HEK293 (cell line): ENCODE data around the gene ANKRD52.

ENCODE experiments used
- CTCF ChIA-PET: fragments of 350-600 bp; formaldehyde crosslinking; extraction: SDS; loops from one replicate; lab custom pipeline; 2021; ENCODE audit warnings: antibody characterized with exemption; lab: Yijun Ruan, JAX
- POLR2A ChIA-PET: fragments of 300-600 bp; formaldehyde crosslinking; extraction: SDS; loops from one replicate; lab custom pipeline; 2020; ENCODE audit warnings: antibody characterized with exemption, inconsistent platforms; lab: Yijun Ruan, JAX
- H3K27ac ChIP-seq: fragments of 200-500 bp; sonication (Bioruptor generic); 2 replicates; pipeline ENCODE4 v1.5.1; 2014; ENCODE audit warnings: low read depth, low read length, control low read depth, inconsistent platforms; ENCODE audit errors: extremely low read depth
- H3K36me3 ChIP-seq, 2 experiments: fragments of 200-500 bp in 1 of 2; sonication (Bioruptor generic) in 1 of 2; 1 replicate in 1 of 2; 2 replicates in 1 of 2; pipeline ENCODE4 v1.5.1; 2014 to 2017; ENCODE audit warnings: inconsistent platforms in 2 of 2, low read length in 2 of 2; ENCODE audit not compliant: control insufficient read depth in 2 of 2, insufficient read depth in 1 of 2
- H3K4me1 ChIP-seq: fragments of 200-500 bp; sonication (Bioruptor generic); 2 replicates; pipeline ENCODE4 v1.5.1; 2014; ENCODE audit warnings: mild to moderate bottlenecking, low read length, inconsistent platforms; ENCODE audit not compliant: control insufficient read depth, insufficient read depth
- H3K4me3 ChIP-seq: 2 replicates; pipeline ENCODE4 v1.5.1; 2011; ENCODE audit warnings: low read depth, mild to moderate bottlenecking, control low read depth, low read length, moderate library complexity
- H3K9me3 ChIP-seq: fragments of 200-500 bp; sonication (Bioruptor generic); 2 replicates; pipeline ENCODE4 v1.5.1; 2014; ENCODE audit warnings: low read depth, low read length, inconsistent platforms; ENCODE audit not compliant: control insufficient read depth, insufficient read depth
- KLF9 ChIP-seq: fragments of 450-650 bp; formaldehyde crosslinking; IDR thresholded peaks from 2 replicates; pipeline ENCODE4 v1.5.1; 2016; ENCODE audit warnings: missing biosample characterization, missing genetic modification characterization, low read depth
- PATZ1 ChIP-seq: fragments of 450-650 bp; formaldehyde crosslinking; IDR thresholded peaks from 2 replicates; pipeline ENCODE4 v1.5.1; 2016; ENCODE audit warnings: missing biosample characterization, missing genetic modification characterization
- ZBTB20 ChIP-seq: fragments of 450-650 bp; formaldehyde crosslinking; IDR thresholded peaks from 2 replicates; pipeline ENCODE4 v1.5.1; 2016; ENCODE audit warnings: missing biosample characterization, missing genetic modification characterization
- ZFHX2 ChIP-seq: fragments of 450-650 bp; formaldehyde crosslinking; conservative IDR thresholded peaks from 2 replicates; pipeline ENCODE4 v1.5.1; 2016; ENCODE audit warnings: missing biosample characterization, missing genetic modification characterization
- ZIC2 ChIP-seq: fragments of 450-650 bp; formaldehyde crosslinking; IDR thresholded peaks from 2 replicates; pipeline ENCODE4 v1.5.1; 2016; ENCODE audit warnings: missing biosample characterization, missing genetic modification characterization
- ZNF133 ChIP-seq: fragments of 450-650 bp; formaldehyde crosslinking; IDR thresholded peaks from 2 replicates; pipeline ENCODE4 v1.5.1; 2016; ENCODE audit warnings: missing biosample characterization, missing genetic modification characterization
- ZNF223 ChIP-seq: fragments of 450-650 bp; formaldehyde crosslinking; IDR thresholded peaks from 2 replicates; pipeline ENCODE4 v1.5.1; 2016; ENCODE audit warnings: missing biosample characterization, missing genetic modification characterization
- ZNF266 ChIP-seq: fragments of 450-650 bp; formaldehyde crosslinking; IDR thresholded peaks from 2 replicates; pipeline ENCODE4 v1.5.1; 2016; ENCODE audit warnings: missing biosample characterization, missing genetic modification characterization, low read depth
- ZNF311 ChIP-seq: fragments of 450-650 bp; formaldehyde crosslinking; IDR thresholded peaks from 2 replicates; pipeline ENCODE4 v1.5.1; 2017; ENCODE audit warnings: missing biosample characterization, missing genetic modification characterization, borderline replicate concordance
- ZNF324 ChIP-seq: fragments of 450-650 bp; formaldehyde crosslinking; IDR thresholded peaks from 2 replicates; pipeline ENCODE4 v1.5.1; 2016; ENCODE audit warnings: missing biosample characterization, missing genetic modification characterization
- ZNF341 ChIP-seq: fragments of 450-650 bp; formaldehyde crosslinking; IDR thresholded peaks from 2 replicates; pipeline ENCODE4; 2016; ENCODE audit warnings: low read depth, missing biosample characterization, missing genetic modification characterization
- ZNF521 ChIP-seq: fragments of 450-650 bp; formaldehyde crosslinking; IDR thresholded peaks from 2 replicates; pipeline ENCODE4 v1.5.1; 2017; ENCODE audit warnings: missing biosample characterization, mild to moderate bottlenecking, missing genetic modification characterization
- ZNF768 ChIP-seq: fragments of 450-650 bp; formaldehyde crosslinking; IDR thresholded peaks from 2 replicates; pipeline ENCODE4 v1.5.1; 2018; ENCODE audit warnings: missing biosample characterization, mild to moderate bottlenecking, missing genetic modification characterization
- ZSCAN4 ChIP-seq: fragments of 450-650 bp; formaldehyde crosslinking; IDR thresholded peaks from 2 replicates; pipeline ENCODE4 v1.5.1; 2017; ENCODE audit warnings: missing biosample characterization, missing genetic modification characterization
- ZSCAN5A ChIP-seq: fragments of 450-650 bp; formaldehyde crosslinking; IDR thresholded peaks from 2 replicates; pipeline ENCODE4 v1.5.1; 2016; ENCODE audit warnings: missing biosample characterization, missing genetic modification characterization

ANKRD52 gene

GRCh38 chr12:56256326-56256960 lies 1.7 kb downstream of the ANKRD52 start (continued):
- TF ChIP-seq PATZ1, result peak; percentile 54; the same call in 1 of the 2 replicates
- no peak for TF ChIP-seq KLF9 (tag by site-specific recombination)
- TF ChIP-seq ZNF521 (tag by site-specific recombination), result no peak
- TF ChIP-seq ZNF133 (tag by site-specific recombination), result no peak
- no peak for TF ChIP-seq ZNF223 (tag by site-specific recombination)
- no peak for TF ChIP-seq ZSCAN5A
- peak; percentile 27; the same call in 1 of the 2 replicates for TF ChIP-seq ZFHX2 (tag by site-specific recombination)
- TF ChIP-seq ZBTB20 (tag by site-specific recombination), result 0 out of 2 replicates have a peak, but pooled peaks have one; percentile 28

GRCh38 chr12:56255671-56256070 lies 2.5 kb downstream of the ANKRD52 start:
- H3K4me1 ChIP-seq, result peaks cover 13% of the 10 kb centered on the region
- CTCF ChIA-PET, result interaction anchor here (0.6 to 2.3 kb wide), 8 partner anchors 8 to 136 kb away, joined by 3 to 10 read pairs (median 5); partner anchors contain the start of gene SMARCC2

GRCh38 chr12:56253091-56253490 lies 5.1 kb downstream of the ANKRD52 start:
- H3K36me3 ChIP-seq, result peaks cover 54 to 82% of the 10 kb centered on the region in 2 experiments
- H3K9me3 ChIP-seq, result no peaks in the 10 kb centered on the region
- no peak overlapping the region for H3K27ac ChIP-seq
- H3K4me3 ChIP-seq, result no peak overlapping the region
- TF ChIP-seq ZNF324 (tag by site-specific recombination), result no peak
- no peak for TF ChIP-seq ZNF341
- no peak for TF ChIP-seq ZSCAN4
- TF ChIP-seq ZNF768 (tag by site-specific recombination), result no peak
- TF ChIP-seq ZNF266 (tag by site-specific recombination), result no peak
- TF ChIP-seq, all 188 proteins: peak for 0
- POLR2A ChIA-PET, result interaction anchor here (1.7 kb wide), 1 partner anchor 14 kb away, joined by 6 read pairs; the partner anchor contains the start of gene COQ10A
- H3K4me1 ChIP-seq, result peaks cover 9% of the 10 kb centered on the region
- CTCF ChIA-PET, result interaction anchor here (0.6 to 1.4 kb wide), 5 partner anchors 14 to 223 kb away, joined by 3 to 5 read pairs (median 4); partner anchors contain the start of genes COQ10A and SPRYD4

More at GRCh38 chr12:56255671-56256070, 2.5 kb downstream of the ANKRD52 start:
- H3K9me3 ChIP-seq, result no peaks in the 10 kb centered on the region
- no peak overlapping the region for H3K4me3 ChIP-seq
- TF ChIP-seq ZIC2 (tag by site-specific recombination) (peak; percentile 24; the same call in 1 of the 2 replicates), ZNF311 (tag by site-specific recombination) (no peak)
- H3K36me3 ChIP-seq, result peaks cover 38 to 61% of the 10 kb centered on the region in 2 experiments
- no peak overlapping the region for H3K27ac ChIP-seq
- POLR2A ChIA-PET, result interaction anchor here (0.6 to 3.5 kb wide), 2 partner anchors 12 to 54 kb away, joined by 4 to 26 read pairs; partner anchors contain the start of gene COQ10A
